Activated naive CD8-positive, alpha-beta T cell treated with anti-CD3 and anti-CD28 coated beads for 36 hours (primary cell): ENCODE data around the gene UBAC1. TPM values are rescaled to one million over a fixed set of nuclear protein-coding genes. Genes with fewer than 3 reads are reported as not detected.

Source experiments
- DNase-seq: peaks from one replicate; pipeline ENCODE4 v3.0.0; 2021
- H3K27ac Mint-ChIP-seq: one replicate; pipeline ENCODE4 v1.8.0; 2022; ENCODE audit warnings: mild to moderate bottlenecking, moderate library complexity, mixed read lengths
- H3K27me3 Mint-ChIP-seq: one replicate; pipeline ENCODE4 v1.8.0; 2022; ENCODE audit warnings: mild to moderate bottlenecking, mixed read lengths
- H3K36me3 Mint-ChIP-seq: one replicate; pipeline ENCODE4 v1.8.0; 2021; ENCODE audit warnings: mild to moderate bottlenecking, mixed read lengths
- H3K4me1 Mint-ChIP-seq: one replicate; pipeline ENCODE4 v1.8.0; 2021; ENCODE audit warnings: mixed read lengths
- H3K4me3 Mint-ChIP-seq: one replicate; pipeline ENCODE4 v1.8.0; 2022; ENCODE audit warnings: mild to moderate bottlenecking, moderate library complexity, mixed read lengths
- H3K9me3 Mint-ChIP-seq: one replicate; pipeline ENCODE4 v1.8.0; 2022; ENCODE audit warnings: mixed read lengths
- total RNA-seq, 2 experiments: library from RNA; stranded (reverse); gene quantifications; one replicate each; pipeline ENCODE4 v1.2.3, GENCODE V29; 2021

UBAC1 gene
- total RNA-seq, 2 experiments from 2014 or later, result 30.0 to 32.6 TPM

DNA sequence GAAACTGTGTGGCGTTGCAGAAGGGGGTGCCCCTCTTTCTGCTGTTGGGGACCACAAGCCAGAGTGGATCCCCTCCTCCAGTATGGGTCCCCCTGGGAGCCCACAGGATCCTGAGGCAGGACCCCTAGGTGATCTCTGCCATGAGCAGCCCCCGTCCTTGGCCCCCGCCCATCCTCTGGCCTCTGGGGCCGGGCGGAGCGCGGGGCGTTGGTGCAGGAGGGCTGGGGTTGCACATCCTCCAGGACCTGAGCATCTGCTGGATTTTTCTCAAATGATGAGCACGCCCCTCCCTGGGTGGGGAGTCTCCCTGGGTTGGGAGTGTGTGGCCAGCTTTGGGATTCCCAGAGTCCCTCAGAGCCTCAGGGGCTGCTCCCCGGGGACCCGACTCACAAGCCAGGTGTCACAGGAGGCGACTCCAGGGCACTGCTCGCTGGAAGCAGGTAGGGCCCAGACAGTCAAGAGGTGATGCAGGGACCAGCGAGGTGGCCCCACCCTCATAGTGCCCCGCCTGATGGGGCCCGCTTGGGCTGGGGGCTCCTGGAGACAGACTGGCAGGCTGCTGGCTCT lies 26.7 kb upstream of the UBAC1 start:
- Mint-ChIP-seq H3K27me3 (no peaks in the 10 kb centered on the region), H3K4me1 (peaks cover 12% of the 10 kb centered on the region), H3K36me3 (no peaks in the 10 kb centered on the region), H3K4me3 (no peak overlapping the region), H3K27ac (no peak overlapping the region), H3K9me3 (no peaks in the 10 kb centered on the region)
- DNase-seq, result no peak

DNA sequence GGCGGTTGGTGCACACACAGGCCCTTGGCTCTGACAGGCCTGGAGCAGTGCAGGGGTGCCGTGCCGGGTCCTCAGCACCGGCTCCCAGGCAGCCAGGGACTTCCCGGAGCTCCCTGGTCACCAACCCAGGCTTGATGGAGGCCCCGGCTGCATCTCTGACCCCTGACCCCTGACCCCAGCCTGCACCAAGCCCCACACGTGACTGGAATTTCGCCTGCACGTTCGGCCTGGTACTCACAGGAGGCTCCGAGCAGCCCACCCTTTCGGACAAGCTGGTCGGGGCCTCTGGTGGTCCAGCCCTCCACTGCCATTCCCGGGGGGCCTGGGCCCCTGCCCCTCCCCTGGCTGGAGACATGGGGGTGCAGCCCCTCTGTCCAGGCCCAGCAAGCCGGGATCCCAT lies 25.4 kb upstream of the UBAC1 start:
- H3K9me3 Mint-ChIP-seq, result no peaks in the 10 kb centered on the region
- DNase-seq, result no peak
- H3K4me1 Mint-ChIP-seq, result peaks cover 5% of the 10 kb centered on the region
- no peaks in the 10 kb centered on the region for H3K27me3 Mint-ChIP-seq
- no peaks in the 10 kb centered on the region for H3K36me3 Mint-ChIP-seq
- H3K27ac Mint-ChIP-seq, result no peak overlapping the region
- no peak overlapping the region for H3K4me3 Mint-ChIP-seq

DNA sequence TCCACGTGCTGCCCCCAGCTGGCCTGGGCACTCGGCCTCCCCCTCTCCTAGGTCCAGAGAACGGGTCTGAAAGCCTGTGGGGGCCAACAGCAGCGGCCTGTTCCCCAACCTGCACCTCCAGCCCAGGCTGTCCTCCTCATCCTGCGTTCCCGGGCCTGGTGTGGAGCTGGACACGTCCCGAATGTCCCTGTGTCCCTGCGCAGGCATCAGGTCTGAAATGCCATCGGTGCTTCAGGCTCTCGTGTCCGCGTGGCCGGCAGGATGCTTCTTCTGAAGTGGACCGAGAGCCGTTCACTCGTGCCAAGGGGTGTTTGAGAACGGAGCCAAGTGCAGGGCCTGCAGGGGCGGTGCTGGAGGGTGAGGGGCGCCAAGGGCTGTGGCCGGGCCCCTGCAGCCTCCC lies 24.7 kb upstream of the UBAC1 start:
- no peak for DNase-seq
- H3K27ac Mint-ChIP-seq, result no peak overlapping the region
- no peaks in the 10 kb centered on the region for H3K9me3 Mint-ChIP-seq
- peaks cover 4% of the 10 kb centered on the region for H3K4me1 Mint-ChIP-seq
- no peak overlapping the region for H3K4me3 Mint-ChIP-seq
- no peaks in the 10 kb centered on the region for H3K27me3 Mint-ChIP-seq
- no peaks in the 10 kb centered on the region for H3K36me3 Mint-ChIP-seq

DNA sequence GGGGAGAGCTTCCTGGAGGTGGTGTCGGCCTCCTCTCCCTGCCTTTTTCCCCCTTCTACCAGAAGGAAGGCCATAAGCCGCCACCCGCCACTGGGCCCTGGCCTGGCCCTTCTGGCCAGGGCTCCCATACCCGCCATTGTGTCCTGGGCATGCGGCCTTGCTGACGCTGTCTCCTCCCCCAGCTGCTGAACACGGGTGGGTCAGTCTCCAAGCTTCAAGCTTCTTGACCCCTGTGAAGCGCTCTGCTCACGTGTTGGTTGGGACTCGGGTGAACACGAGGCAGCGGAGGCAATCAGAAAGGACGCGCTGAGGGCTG lies 24.2 kb upstream of the UBAC1 start:
- Mint-ChIP-seq H3K4me3 (no peak overlapping the region), H3K27ac (no peak overlapping the region), H3K4me1 (peaks cover 4% of the 10 kb centered on the region), H3K27me3 (no peaks in the 10 kb centered on the region), H3K9me3 (no peaks in the 10 kb centered on the region), H3K36me3 (no peaks in the 10 kb centered on the region)
- no peak for DNase-seq

DNA sequence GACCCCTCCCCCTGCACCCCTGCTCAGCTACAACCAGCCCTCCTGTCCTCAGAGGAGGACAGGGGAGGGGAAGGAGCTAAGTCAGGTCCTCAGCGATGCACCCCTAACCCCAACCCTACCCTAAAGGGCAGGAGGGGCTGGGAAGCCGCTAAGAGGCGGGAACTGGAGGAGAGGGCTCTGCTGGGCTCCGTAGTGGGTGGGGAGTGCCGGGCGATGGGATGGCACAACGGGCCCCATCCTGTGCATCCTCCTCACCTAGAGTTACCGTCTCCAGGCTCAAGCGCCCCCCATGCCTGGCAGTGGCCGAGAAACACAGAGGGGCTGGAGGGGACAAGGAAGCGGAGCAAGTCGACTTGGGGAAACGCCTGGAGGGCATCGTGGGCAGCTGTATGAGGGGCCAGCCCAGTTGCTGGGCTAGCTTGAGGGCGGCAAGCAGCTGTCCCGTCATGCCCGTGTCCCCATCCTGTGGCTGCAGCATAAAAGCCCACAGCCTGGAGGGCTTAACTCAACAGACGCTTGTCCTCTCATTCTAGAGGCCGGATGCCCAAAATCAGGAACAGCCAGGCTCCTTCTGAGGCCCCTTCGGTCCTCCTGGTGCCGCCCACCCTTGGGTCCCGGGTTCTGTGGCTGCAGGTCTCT lies 23.0 kb upstream of the UBAC1 start:
- Mint-ChIP-seq H3K4me3 (no peak overlapping the region), H3K9me3 (no peaks in the 10 kb centered on the region), H3K27me3 (no peaks in the 10 kb centered on the region), H3K27ac (no peak overlapping the region), H3K36me3 (no peaks in the 10 kb centered on the region), H3K4me1 (peaks cover 3% of the 10 kb centered on the region)
- no peak for DNase-seq

DNA sequence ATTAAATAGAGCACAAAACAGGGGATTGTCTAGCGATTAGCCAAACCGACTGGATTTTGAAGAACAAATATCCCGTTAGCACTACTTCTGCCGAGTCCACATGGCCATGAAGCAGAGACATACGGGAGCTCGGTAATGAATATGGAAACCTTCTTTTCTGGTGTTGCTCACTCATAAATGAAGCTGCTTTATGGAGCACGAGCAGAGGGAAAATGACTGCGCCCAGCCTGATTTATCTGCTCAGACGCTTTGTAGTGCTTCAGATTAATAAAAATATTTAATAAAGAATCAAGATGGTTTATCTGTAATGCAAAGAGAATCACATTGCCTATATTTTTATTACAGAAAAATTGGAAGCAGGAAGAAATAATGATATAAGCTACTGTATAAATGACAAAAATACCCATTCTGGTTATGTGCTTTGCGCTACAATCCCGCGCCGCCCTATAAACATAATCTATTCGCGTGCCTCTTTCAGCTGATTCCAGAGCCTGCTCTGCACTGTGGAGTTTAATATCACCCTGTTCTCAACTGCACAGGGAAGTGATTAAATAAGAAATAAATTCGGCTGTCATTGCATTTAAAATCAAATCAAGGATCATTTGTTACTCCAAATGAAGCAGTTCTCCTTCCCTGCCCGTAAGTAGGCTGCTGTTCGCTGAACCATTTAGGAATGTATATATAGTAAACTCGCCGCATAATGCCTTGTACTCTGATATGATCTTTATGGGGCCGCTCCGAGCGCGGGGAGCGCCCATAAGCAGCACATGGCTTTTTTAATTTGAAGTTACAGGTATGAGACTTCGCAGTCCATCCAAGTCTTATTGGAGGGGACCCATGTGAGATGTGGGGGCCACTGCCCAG lies 22.3 kb upstream of the UBAC1 start:
- no peaks in the 10 kb centered on the region for H3K36me3 Mint-ChIP-seq
- no peak for DNase-seq
- peaks cover 8% of the 10 kb centered on the region for H3K4me1 Mint-ChIP-seq
- H3K27me3 Mint-ChIP-seq, result no peaks in the 10 kb centered on the region
- H3K27ac Mint-ChIP-seq, result no peak overlapping the region
- no peaks in the 10 kb centered on the region for H3K9me3 Mint-ChIP-seq
- no peak overlapping the region for H3K4me3 Mint-ChIP-seq

DNA sequence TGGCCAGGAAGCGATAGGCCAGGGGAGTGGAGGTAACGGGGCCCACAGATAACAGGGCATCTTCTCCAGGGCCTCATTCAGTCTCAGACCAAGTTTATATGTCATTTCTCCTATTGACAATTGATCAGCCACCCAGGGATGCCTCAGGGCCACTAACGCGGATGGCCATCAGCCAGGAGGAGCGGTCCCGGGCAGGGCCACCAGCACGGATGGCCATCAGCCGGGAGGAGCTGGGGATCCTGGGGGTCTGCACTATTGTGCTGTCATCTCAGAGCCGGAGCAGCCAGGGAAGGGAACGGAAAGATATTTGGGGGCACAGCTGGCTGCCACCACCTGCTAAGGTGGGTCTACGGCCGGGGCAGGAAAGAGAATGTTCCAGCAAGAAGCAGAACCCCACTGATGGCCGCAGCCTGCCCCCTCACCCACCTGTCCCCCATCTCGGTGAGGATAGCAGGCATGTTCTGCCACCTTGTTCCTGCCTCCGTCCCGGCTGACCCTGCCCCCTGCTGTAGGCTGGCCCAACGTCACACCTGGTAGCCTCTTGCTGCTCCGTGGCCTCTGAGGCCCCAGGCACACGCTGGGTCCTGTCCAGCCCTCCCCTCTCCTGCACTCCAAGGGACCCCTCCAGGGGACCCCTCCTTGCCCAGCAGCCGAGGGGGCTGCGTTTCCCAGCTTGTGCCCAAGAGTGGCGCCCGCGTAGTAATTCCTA lies 21.5 kb upstream of the UBAC1 start:
- no peak overlapping the region for H3K4me3 Mint-ChIP-seq
- no peak for DNase-seq
- no peaks in the 10 kb centered on the region for H3K9me3 Mint-ChIP-seq
- H3K36me3 Mint-ChIP-seq, result no peaks in the 10 kb centered on the region
- no peaks in the 10 kb centered on the region for H3K27me3 Mint-ChIP-seq
- no peak overlapping the region for H3K27ac Mint-ChIP-seq
- H3K4me1 Mint-ChIP-seq, result peaks cover 8% of the 10 kb centered on the region

DNA sequence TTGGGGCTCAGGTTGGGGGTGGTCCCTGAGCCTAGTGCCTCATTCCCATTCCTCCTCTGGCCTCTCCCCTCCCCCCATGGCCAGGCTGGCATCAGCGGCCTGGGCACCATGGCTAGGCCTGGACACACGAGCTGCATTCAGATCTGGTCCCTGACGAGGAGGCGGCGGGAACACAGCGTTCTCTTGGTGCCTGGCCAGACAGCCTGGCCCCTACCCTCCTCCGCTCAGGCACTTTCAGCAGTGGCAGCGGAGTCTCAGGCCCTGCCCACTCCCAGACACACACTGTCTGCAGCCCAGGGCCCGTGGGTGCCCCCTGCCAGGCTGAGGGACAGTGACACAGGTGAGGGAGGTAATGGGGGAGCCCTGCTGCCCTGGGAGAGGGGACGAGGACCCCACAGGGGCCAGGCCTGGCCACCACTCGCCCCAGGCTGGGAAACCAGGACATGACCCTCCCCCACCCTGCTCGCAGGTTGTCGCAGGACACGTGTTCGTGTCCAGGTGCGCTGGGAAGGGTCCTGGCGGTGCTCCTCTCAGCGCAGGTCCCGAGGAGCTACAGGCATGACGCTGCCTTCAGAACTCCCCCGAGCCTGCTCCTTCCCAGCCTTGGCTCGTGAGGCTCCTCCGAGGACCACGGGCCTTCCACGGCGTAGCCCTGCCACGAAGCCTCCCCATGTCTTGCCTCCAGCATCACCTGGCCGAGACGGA lies 19.9 kb upstream of the UBAC1 start:
- Mint-ChIP-seq H3K36me3 (no peaks in the 10 kb centered on the region), H3K4me1 (peaks cover 8% of the 10 kb centered on the region), H3K4me3 (no peak overlapping the region), H3K27me3 (no peaks in the 10 kb centered on the region), H3K27ac (no peak overlapping the region), H3K9me3 (no peaks in the 10 kb centered on the region)
- no peak for DNase-seq

DNA sequence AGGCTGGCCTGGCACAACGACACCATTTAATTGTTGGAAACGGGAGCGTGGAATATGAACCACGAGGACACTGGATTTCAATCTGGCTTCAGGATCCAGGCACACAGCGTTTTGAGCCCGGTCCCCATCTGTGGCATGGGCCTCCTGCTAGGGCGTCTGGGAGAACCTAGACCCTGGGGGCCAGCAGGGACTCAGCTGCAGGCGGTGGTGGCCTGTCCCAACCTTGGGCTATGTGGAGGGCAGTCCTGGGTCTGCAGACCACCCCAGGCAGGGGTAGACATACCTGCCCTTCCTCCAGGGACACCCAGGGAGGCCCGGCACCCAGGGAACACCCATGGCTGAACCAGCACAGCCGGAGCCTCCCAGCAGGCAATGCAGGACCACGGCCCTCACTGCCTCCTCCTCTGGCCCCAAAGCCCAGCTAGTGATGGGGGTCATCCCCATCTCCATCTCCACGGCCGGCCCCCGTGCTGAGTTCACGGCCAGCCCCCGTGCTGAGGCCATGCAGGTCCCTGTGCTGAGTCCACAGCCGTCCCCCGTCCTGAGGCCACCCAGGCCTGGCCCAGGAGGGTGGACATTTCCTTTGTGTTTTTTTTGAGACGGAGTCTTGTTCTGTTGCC lies 18.5 kb upstream of the UBAC1 start:
- no peaks in the 10 kb centered on the region for H3K9me3 Mint-ChIP-seq
- no peak for DNase-seq
- H3K27me3 Mint-ChIP-seq, result no peaks in the 10 kb centered on the region
- H3K27ac Mint-ChIP-seq, result no peak overlapping the region
- no peaks in the 10 kb centered on the region for H3K36me3 Mint-ChIP-seq
- H3K4me1 Mint-ChIP-seq, result peaks cover 8% of the 10 kb centered on the region
- H3K4me3 Mint-ChIP-seq, result peak overlapping the region; percentile 40

DNA sequence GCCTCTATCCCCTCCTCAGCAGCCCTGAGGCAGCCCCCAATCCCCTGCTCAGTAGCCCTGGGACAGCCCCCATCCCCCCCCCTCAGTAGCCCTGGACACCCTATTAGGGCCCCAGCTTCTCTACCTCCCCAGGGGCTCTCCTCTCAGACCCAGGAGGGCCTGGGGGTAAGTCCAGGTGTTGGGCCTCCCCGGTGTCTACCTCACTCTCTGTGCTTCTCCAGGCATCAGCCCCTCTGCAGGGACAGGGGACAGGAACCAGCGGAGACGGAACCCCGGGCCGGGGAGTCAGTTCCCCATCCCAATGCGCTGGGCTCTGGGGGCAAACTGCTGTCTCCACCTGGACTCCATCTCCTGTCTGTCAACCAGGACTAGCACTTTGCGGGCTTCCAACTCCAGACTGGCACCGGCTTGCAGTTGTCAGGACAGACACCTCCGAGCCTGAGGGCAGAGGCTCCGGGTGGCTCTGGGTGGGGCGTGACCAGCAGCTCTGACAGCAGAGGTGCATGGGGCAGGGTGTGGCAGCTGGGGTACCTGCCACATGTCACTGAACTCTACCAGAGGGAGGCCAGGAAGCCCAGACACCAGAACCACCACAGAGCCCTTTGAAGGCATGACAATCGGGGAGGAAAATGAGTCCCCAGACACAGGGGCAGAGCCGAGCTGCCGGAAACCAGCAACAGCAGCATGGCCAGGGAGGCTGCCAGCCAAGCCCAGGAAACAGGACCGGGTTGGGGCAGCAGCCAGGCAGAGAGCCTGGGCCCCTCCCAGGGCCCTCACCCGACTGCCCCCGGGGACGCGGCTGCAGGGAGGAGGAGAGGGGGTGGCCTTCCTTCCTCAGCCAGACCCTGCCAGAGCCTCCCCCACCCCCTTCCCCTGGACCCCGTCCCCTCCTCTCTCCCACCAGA lies 17.7 kb upstream of the UBAC1 start:
- no peak overlapping the region for H3K4me3 Mint-ChIP-seq
- H3K4me1 Mint-ChIP-seq, result peaks cover 8% of the 10 kb centered on the region
- no peak overlapping the region for H3K27ac Mint-ChIP-seq
- no peaks in the 10 kb centered on the region for H3K27me3 Mint-ChIP-seq
- peak; percentile 39 for DNase-seq
- H3K36me3 Mint-ChIP-seq, result no peaks in the 10 kb centered on the region
- no peaks in the 10 kb centered on the region for H3K9me3 Mint-ChIP-seq

DNA sequence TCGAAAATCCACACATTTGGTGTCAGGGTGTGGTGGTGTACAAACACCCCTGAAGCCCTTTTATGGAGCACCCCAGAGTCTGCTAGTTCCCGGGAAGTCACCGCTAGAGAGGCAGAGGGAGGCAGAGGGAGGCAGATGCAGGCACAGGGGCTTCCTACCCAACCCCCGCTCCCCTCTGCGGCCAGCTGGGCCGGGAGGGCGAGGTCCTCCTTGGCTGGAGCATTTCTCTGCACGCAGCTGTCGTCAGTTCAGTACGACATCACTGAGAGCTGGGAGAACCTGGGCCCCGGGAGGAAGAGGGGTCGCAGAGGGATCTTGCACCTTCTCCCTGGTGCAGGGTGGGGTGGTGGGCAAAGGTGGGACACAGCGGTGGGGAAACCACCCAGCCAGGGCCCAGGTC lies 15.8 kb upstream of the UBAC1 start:
- peaks cover 11% of the 10 kb centered on the region for H3K4me1 Mint-ChIP-seq
- no peak for DNase-seq
- no peak overlapping the region for H3K4me3 Mint-ChIP-seq
- no peaks in the 10 kb centered on the region for H3K9me3 Mint-ChIP-seq
- H3K27me3 Mint-ChIP-seq, result no peaks in the 10 kb centered on the region
- no peak overlapping the region for H3K27ac Mint-ChIP-seq
- H3K36me3 Mint-ChIP-seq, result no peaks in the 10 kb centered on the region

DNA sequence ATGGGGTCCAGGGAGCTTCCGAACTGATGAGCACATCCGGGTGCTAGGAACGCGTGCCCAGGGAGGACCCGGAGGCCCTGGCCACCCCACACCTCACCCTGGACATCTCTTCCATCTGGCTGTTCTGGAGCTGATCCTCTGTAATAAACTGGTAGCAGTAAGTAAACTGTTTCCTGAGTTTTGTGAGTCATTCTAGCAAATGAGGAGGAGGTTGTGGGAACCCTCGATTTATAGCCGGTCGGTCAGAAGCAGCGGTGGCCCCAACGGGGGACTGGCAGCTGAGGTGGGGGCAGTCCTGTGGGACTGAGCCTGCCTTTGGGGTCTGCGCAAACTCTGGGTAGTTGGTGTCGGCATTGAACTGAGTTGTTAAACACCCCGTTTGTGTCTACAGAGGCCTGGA lies 15.4 kb upstream of the UBAC1 start:
- no peak overlapping the region for H3K27ac Mint-ChIP-seq
- H3K36me3 Mint-ChIP-seq, result no peaks in the 10 kb centered on the region
- H3K9me3 Mint-ChIP-seq, result no peaks in the 10 kb centered on the region
- no peaks in the 10 kb centered on the region for H3K27me3 Mint-ChIP-seq
- H3K4me1 Mint-ChIP-seq, result peaks cover 11% of the 10 kb centered on the region
- no peak for DNase-seq
- H3K4me3 Mint-ChIP-seq, result no peak overlapping the region

DNA sequence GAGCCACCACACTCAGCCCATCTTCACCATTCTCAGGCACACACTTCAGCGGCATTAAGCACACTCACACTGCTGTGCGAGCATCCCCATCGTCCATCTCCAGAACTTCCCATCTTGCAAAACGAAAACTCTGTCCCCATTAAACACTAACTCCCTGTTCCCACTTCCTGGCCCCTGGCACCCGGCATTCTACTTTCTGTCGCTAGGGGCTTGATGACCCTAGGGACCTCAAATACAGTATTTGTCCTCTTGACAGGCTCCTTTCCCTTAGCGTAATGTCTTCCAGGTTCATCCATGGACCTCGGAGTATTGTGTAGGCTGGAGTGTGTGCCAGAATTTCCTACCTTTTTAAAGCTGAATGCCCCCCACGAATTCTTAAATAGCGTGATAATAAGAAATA lies 14.7 kb upstream of the UBAC1 start:
- Mint-ChIP-seq H3K36me3 (no peaks in the 10 kb centered on the region), H3K27ac (no peak overlapping the region)

DNA sequence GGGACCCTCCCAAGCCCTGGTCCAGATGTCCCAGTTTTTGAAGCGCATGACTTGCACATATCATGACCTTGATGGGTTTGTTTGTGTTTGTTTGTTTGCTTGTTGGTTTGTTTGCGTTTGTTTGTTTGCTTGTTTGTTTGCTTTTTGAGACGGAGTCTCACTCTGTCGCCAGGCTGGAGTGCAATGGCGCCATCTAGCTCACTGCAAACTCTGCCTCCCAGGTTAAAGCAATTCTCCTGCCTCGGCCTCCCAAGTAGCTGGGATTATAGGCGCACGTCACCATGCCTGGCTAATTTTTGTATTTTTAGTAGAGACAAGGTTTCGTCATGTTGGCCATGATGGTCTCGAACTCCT lies 13.0 kb upstream of the UBAC1 start:
- no peak for DNase-seq
- no peaks in the 10 kb centered on the region for H3K36me3 Mint-ChIP-seq
- no peaks in the 10 kb centered on the region for H3K9me3 Mint-ChIP-seq
- no peak overlapping the region for H3K27ac Mint-ChIP-seq
- H3K4me3 Mint-ChIP-seq, result no peak overlapping the region
- no peaks in the 10 kb centered on the region for H3K27me3 Mint-ChIP-seq
- peaks cover 8% of the 10 kb centered on the region for H3K4me1 Mint-ChIP-seq

More for the DNA sequence above, 14.7 kb upstream of the UBAC1 start:
- no peak overlapping the region for H3K4me3 Mint-ChIP-seq
- DNase-seq, result no peak
- H3K27me3 Mint-ChIP-seq, result no peaks in the 10 kb centered on the region
- H3K4me1 Mint-ChIP-seq, result peaks cover 11% of the 10 kb centered on the region
- no peaks in the 10 kb centered on the region for H3K9me3 Mint-ChIP-seq
